Astrocyte (in vitro differentiated cells and primary cell): ENCODE data around the gene USP13.

Source experiments
- CTCF ChIP-seq: IDR thresholded peaks from 2 replicates; pipeline ENCODE4 v1.5.1; 2011; ENCODE audit warnings: low read depth, mild to moderate bottlenecking, inconsistent platforms, low read length, moderate library complexity; ENCODE audit not compliant: insufficient read depth
- EZH2 ChIP-seq: IDR thresholded peaks from 2 replicates; pipeline ENCODE4 v1.6.1; 2012; ENCODE audit warnings: mild to moderate bottlenecking, low read length, inconsistent platforms; ENCODE audit not compliant: insufficient read depth

DNA sequence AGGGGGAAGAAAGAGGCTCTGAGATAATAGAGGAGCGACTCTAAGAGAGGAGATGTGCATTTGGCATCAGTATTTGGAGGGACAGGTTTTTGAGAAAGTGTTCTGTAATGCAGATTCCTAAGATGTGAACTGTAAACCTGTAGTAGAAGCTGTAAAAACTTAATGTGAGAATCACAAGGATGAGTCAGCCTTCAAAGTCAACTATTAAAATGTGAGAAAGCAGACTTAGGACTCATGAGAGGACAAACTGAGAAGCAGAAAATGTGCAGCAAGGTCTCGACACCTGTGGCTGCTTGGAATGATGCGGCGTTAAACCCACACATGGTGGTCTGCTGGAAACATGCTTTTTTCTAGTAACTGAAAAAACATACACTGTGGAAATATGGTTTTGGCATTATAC is 36.0 kb downstream of the USP13 start:
- TF ChIP-seq EZH2 (no peak), CTCF (no peak)
